Inflammatory macrophage (primary cell): ENCODE results near the gene METTL14.

ENCODE experiments used
- DNase-seq, 2 donors: peaks; one replicate each; pipeline ENCODE4 v3.0.0-alpha.2; 2020 to 2022

Gene METTL14

GRCh38 chr4:118759481-118759880, 74.3 kb downstream of the METTL14 start:
- no peak for DNase-seq

GRCh38 chr4:118760092-118760491, 74.9 kb downstream of the METTL14 start:
- DNase-seq: no peak

GRCh38 chr4:118760493-118760892, 75.3 kb downstream of the METTL14 start:
- DNase-seq: no peak

- no peak for DNase-seq
Measured at GRCh38 chr4:118761397-118762016, 76.3 kb downstream of the METTL14 start.

GRCh38 chr4:118762155-118762554, 77.0 kb downstream of the METTL14 start:
- DNase-seq: no peak

- no peak for DNase-seq
Measured at GRCh38 chr4:118762730-118763477, 77.7 kb downstream of the METTL14 start.
